ENCODE data around the gene UTP3. TPM values are rescaled to one million over a fixed set of nuclear protein-coding genes. Genes with fewer than 3 reads are reported as not detected.

Gene UTP3
- total RNA-seq, 1 experiment from 2014 or later = 16.4 TPM

DNA sequence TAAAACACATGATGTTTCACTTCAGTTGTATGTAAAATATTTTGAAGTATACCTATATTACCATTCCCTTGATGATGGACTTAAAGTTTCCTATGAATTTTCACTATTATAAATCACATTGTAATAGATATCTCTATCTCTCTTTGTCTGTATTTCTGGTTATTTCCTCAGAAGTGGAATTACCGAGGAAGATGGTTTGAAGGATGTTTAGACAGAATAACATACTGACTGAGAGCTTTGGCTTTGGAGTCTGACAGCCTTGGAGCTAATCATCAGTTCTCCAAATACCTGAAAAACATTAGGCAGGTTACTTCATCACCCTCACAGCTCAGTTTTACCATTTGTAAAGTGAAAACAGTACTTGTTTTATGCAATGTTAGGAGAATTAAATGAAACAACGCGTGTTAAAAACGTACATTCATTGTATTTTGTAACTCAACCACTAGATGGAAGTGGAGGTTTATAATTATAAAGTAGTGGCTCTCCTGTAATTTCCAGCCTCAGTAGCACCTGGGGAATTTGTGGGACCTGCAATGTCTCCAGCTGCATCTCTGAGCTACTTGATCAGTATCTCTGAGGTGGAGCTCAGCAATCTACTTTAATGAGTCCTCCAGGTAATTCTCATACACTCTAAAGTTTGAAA lies 36.3 kb upstream of the UTP3 start:
- no peaks in the 10 kb centered on the region for H3K9me2 ChIP-seq (ENCODE audit: insufficient read depth)
- peak overlapping the region; percentile 82 for H2AFZ ChIP-seq
- no peaks in the 10 kb centered on the region for H3K27me3 ChIP-seq (ENCODE audit: insufficient read depth, low read depth)
- H3K9me3 ChIP-seq (ENCODE audit: insufficient read depth, low read depth) = no peaks in the 10 kb centered on the region
- ChIA-PET POLR2A (ENCODE audit: unreplicated experiment) (no interaction called here), CTCF (interaction anchor here (0.6 to 0.7 kb wide), 4 partner anchors 358 to 1068 kb away, joined by 3 to 10 read pairs (median 4); no protein-coding TSS in a partner anchor)
- H3K4me1 ChIP-seq (replicated peaks; ENCODE audit: insufficient read depth) = no peaks in the 10 kb centered on the region
- H4K20me1 ChIP-seq (ENCODE audit: insufficient read depth) = no peaks in the 10 kb centered on the region
- DNase-seq = peak in 1 of 2 experiments; percentile 37
- intact Hi-C loops (cut with micrococcal nuclease; ENCODE audit: unreplicated experiment) = loop anchor here (2.0 to 5.0 kb wide), 2 partner anchors 360 to 1063 kb away; no protein-coding TSS in a partner anchor
- BruUV-seq (replicated peaks) = no TSS peak
- no peaks in the 10 kb centered on the region for H3K36me3 ChIP-seq (ENCODE audit: low read depth)
- peak overlapping the region; percentile 27; the same call in 1 of the 2 replicates for H3K4me3 ChIP-seq
- no peaks in the 10 kb centered on the region for H3K79me2 ChIP-seq (ENCODE audit: low read depth)
- H3K4me2 ChIP-seq = peak overlapping the region; percentile 51
- no peaks in the 10 kb centered on the region for H3F3A ChIP-seq (ENCODE audit: insufficient read depth, low read depth)
- TF ChIP-seq, protein P1, sequence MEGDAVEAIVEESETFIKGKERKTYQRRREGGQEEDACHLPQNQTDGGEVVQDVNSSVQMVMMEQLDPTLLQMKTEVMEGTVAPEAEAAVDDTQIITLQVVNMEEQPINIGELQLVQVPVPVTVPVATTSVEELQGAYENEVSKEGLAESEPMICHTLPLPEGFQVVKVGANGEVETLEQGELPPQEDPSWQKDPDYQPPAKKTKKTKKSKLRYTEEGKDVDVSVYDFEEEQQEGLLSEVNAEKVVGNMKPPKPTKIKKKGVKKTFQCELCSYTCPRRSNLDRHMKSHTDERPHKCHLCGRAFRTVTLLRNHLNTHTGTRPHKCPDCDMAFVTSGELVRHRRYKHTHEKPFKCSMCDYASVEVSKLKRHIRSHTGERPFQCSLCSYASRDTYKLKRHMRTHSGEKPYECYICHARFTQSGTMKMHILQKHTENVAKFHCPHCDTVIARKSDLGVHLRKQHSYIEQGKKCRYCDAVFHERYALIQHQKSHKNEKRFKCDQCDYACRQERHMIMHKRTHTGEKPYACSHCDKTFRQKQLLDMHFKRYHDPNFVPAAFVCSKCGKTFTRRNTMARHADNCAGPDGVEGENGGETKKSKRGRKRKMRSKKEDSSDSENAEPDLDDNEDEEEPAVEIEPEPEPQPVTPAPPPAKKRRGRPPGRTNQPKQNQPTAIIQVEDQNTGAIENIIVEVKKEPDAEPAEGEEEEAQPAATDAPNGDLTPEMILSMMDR (conservative IDR thresholded peaks at IDR 0.05) = peak; percentile 64
- no peak for TF ChIP-seq EZH2 (IDR thresholded peaks at IDR 0.05; ENCODE audit: low read depth)
- no peak overlapping the region for H3K27ac ChIP-seq

DNA sequence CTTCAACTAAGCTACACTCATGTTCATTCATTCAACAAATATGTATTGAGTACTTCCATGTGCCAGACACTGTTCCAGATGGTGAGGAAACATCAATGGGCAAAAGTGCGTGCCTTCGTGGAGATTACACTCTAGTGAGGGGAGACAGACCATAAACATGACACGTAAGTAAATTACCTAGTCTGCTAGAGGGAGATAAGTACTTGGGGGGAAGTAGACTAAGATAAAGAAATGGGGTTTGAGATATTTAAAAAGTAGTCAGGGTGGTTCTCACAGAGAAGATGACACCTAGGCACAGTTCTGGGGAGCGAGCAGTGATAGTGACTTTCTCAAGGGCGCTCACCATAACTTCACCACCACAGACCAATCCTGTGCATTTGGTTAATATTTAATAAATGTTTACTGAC lies 33.7 kb upstream of the UTP3 start:
- H3K36me3 ChIP-seq (ENCODE audit: low read depth) = no peaks in the 10 kb centered on the region
- H3K4me2 ChIP-seq = no peak overlapping the region
- no peak overlapping the region for H2AFZ ChIP-seq
- no peak overlapping the region for H3K27ac ChIP-seq
- H3K4me3 ChIP-seq = no peak overlapping the region
- no peaks in the 10 kb centered on the region for H3K9me2 ChIP-seq (ENCODE audit: insufficient read depth)
- intact Hi-C loops (cut with micrococcal nuclease; ENCODE audit: unreplicated experiment) = loop anchor here (5.0 kb wide), 1 partner anchor 358 kb away; no protein-coding TSS in a partner anchor
- ChIA-PET POLR2A (ENCODE audit: unreplicated experiment) (no interaction called here), CTCF (no interaction called here)
- no peaks in the 10 kb centered on the region for H3K27me3 ChIP-seq (ENCODE audit: insufficient read depth, low read depth)
- H3F3A ChIP-seq (ENCODE audit: insufficient read depth, low read depth) = no peaks in the 10 kb centered on the region
- H3K4me1 ChIP-seq (replicated peaks; ENCODE audit: insufficient read depth) = no peaks in the 10 kb centered on the region
- no peaks in the 10 kb centered on the region for H4K20me1 ChIP-seq (ENCODE audit: insufficient read depth)
- no peaks in the 10 kb centered on the region for H3K9me3 ChIP-seq (ENCODE audit: insufficient read depth, low read depth)
- BruUV-seq (replicated peaks) = no TSS peak
- TF ChIP-seq EZH2 (IDR thresholded peaks at IDR 0.05; ENCODE audit: low read depth) = no peak
- TF ChIP-seq, protein P1 (conservative IDR thresholded peaks at IDR 0.05) = no peak
- H3K79me2 ChIP-seq (ENCODE audit: low read depth) = no peaks in the 10 kb centered on the region
- DNase-seq = no peak

DNA sequence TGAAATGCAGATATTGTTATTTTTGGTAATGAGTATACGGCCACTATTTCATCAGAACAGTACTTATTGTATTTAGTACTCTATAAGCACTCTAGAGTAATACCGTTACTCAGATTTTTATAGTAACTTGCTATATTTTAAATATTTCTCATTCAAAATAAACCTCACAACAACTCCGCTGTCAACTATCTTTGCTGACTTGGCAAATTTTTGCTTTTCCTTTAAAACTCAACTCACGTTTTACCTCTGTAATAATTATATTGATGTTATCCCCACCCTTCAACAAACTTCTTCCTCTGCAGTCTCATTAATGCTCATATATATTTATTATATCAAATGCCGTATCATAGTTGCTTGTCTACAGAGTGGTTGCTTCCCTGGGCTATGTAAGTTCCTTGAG lies 31.0 kb upstream of the UTP3 start:
- Histone ChIP-seq H3K79me2 (ENCODE audit: low read depth) (no peaks in the 10 kb centered on the region), H3K36me3 (ENCODE audit: low read depth) (no peaks in the 10 kb centered on the region), H2AFZ (no peak overlapping the region), H3K4me2 (no peak overlapping the region), H3K9me2 (ENCODE audit: insufficient read depth) (no peaks in the 10 kb centered on the region), H3K4me3 (no peak overlapping the region), H3K27ac (no peak overlapping the region), H3K9me3 (ENCODE audit: insufficient read depth, low read depth) (no peaks in the 10 kb centered on the region), H3F3A (ENCODE audit: insufficient read depth, low read depth) (no peaks in the 10 kb centered on the region), H3K4me1 (replicated peaks; ENCODE audit: insufficient read depth) (no peaks in the 10 kb centered on the region), H3K27me3 (ENCODE audit: insufficient read depth, low read depth) (no peaks in the 10 kb centered on the region), H4K20me1 (ENCODE audit: insufficient read depth) (no peaks in the 10 kb centered on the region)
- TF ChIP-seq, protein P1 (conservative IDR thresholded peaks at IDR 0.05) = no peak
- TF ChIP-seq EZH2 (IDR thresholded peaks at IDR 0.05; ENCODE audit: low read depth) = no peak
- ChIA-PET CTCF (no interaction called here), POLR2A (ENCODE audit: unreplicated experiment) (no interaction called here)
- BruUV-seq (replicated peaks) = no TSS peak
- no peak for DNase-seq
- intact Hi-C loops (cut with micrococcal nuclease; ENCODE audit: unreplicated experiment) = no loop called here
